HG03097 (cell line): ENCODE results near the gene DENND4B.

ENCODE experiments used
- ATAC-seq: cut with Tn5 transposase; IDR thresholded peaks from one replicate; pipeline ENCODE4 v1.9.1; 2021; ENCODE audit not compliant: unreplicated experiment, low FRiP score

The DENND4B gene

DNA sequence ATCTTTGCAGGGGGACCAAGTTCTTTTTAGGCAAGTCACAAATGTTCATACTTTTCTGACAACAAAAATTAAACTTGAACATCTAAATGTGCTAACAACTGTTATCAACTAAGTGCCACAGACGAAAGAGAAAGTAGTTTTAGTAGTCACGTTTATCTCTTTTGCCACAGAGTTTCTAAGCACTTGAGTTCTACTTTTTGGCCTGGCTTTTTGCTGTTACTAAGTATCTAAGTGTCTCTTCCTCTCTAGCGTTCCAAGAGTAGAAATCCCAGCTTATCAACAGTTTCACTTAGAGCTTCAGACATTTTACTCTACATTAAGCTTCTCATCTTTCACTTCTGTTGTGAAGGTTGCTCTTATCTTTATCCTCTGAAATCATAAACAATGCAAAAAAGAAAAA, 58.0 kb downstream of the DENND4B start:
- ATAC-seq: no peak

DNA sequence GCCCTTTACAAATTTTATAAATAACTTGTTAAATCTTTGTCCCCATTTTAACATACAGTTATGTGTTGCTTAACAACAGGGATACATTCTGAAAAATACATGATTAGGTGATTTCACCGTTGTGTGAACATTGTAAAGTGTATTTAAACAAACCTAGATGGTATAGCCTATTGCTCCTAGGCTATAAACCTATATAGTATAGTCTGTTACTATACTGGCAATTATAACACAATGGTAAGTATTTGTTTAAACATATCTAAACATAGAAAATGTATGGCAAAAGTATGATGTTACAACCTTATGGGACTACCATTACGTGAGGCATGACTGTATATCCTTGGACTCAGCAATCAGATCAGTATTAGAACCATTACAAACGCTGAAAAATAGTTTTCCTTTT, 60.4 kb downstream of the DENND4B start:
- no peak for ATAC-seq

DNA sequence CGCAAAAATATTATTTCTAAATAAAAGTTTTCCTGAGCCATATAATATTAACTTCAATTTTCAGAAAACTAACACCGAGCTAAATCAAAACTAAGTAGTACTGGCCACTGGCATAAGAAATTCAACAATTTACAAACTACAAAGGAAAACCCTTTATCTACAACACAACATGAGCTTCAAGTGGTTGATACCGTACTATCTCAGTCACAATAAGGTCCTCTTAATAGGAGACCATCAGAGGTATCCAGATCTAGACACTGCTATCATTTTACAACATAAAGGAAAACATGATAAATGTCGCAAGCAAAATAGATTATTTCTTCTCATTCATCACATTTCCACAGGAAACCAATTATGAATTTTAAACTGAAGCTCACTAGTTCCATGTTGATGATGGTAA, 63.3 kb downstream of the DENND4B start:
- ATAC-seq: no peak

DNA sequence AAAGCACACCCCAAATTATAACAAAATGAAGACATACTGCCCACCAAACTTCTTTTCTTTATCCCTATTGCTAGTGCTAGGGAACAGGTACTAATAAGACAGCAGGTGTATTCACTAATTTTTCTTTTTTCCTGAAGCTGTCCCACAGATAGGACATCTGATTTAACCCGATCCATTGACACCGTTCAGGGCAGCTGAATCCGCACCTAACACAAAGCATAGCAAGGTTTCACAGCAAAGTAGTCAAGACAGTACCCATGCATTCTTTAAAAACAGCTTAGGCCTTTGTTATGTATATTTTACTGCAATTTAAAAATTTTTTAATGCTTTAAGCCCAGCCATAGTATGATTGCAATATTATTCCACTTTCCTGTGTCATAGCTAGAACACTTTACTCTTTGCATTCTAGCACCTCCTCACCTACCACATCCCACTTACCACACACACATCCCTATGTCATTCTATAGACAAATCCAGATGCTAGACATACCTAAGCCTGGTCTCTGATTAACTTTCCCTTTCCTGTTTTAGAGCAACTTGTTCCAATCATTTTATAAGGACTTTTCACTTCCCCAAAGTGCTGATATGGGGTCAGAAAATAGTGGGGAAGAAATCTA, 64.1 kb downstream of the DENND4B start:
- ATAC-seq: no peak

DNA sequence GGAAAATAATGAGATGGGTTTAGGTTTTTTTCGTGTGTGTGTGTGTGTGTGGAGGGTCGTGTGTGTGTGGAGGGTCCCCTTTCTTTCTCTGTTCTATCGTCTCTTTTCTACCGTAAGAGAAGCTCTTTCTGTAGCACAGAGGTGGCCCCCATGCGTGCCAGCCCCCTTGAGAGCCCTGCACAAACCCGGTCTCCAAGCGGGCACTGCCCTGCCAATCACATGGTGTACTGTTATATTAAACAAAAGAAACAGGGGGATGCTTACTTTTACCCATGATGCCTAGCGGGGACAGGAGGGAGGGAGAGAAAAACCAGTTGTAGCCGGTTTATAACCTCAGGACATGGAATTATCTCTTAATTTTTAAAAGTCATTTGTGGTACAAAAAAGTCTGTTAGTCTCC, 64.8 kb downstream of the DENND4B start:
- no peak for ATAC-seq

DNA sequence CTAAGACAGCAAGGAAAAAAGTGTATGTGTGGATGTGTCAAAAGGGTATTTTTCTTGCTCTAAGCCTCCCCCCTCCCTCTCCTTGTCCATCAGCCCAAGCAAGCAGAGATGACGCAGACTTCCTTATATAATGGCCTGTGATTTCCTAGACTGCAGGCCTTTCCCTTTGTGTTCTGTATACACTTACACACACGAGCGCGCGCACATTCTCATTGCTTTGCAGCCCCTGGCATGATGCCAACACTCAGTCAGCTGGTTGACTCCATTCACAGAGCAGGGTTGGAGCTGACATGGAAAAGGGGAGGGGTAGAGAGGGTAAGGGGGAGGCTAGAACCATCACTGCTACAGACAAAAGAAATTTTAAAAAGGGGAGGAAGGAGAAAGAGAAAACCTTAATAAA, 65.6 kb downstream of the DENND4B start:
- ATAC-seq: no peak

DNA sequence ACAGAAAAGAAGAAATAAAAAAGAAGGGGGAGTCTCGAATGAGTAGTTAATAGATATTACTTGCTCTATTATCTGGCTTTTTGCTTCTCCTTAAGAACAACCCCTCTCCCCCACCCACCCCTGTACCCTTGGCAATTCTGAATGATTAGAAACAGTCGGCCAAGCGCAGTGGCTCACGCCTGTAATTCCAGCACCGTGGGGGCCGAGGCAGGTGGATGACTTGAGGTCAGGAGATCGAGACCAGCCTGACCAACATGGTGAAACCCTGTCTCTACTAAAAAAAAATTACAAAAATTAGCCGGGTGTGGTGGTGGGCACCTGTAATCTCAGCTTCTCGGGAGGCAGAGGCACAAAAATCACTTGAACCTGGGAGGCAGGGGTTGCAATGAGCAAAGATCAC, 66.5 kb downstream of the DENND4B start:
- no peak for ATAC-seq
